Ureter (tissue), 1 donor: Measurements from ENCODE around the gene SIK2. TPM values are rescaled to one million over a fixed set of nuclear protein-coding genes. Genes with fewer than 3 reads are reported as not detected.
"Not testable (repeated sequence)": the region's sequence is repeated elsewhere in the genome, so short reads cannot be mapped to it uniquely, and the experiment has no call there.

Experiments used
- DNase-seq: peaks from one replicate; pipeline ENCODE4 v3.0.0-alpha.2; 2020; ENCODE audit warnings: low spot score
- total RNA-seq: library from RNA; stranded (reverse); gene quantifications from one replicate; pipeline ENCODE4 v1.2.4, GENCODE V29; 2023
- donor health status: DM: yes; HTN: yes; CAD: no.

The SIK2 gene
- total RNA-seq, 1 donor from 2014 or later: 20.7 TPM

- no peak for DNase-seq
Observed at GRCh38 chr11:111759778-111760407, 157.6 kb downstream of the SIK2 start.

- no peak for DNase-seq
Observed at GRCh38 chr11:111761036-111761435, 158.8 kb downstream of the SIK2 start.

- DNase-seq: no peak
Observed at GRCh38 chr11:111762526-111762925, 160.3 kb downstream of the SIK2 start.

- no peak for DNase-seq
Observed at GRCh38 chr11:111762981-111763643, 160.9 kb downstream of the SIK2 start.

GRCh38 chr11:111764621-111765020 is 162.4 kb downstream of the SIK2 start:
- DNase-seq: no peak

GRCh38 chr11:111765320-111765983 is 163.2 kb downstream of the SIK2 start:
- peak; percentile 43 for DNase-seq

GRCh38 chr11:111765984-111766833 is 164.0 kb downstream of the SIK2 start, which contains the start of gene PPP2R1B:
PPP2R1B (minus strand) TSS chr11:111766389; CDS start chr11:111766361, 28 bp downstream.
- peak; percentile 72 for DNase-seq

- no peak for DNase-seq
Observed at GRCh38 chr11:111766834-111767142, 164.5 kb downstream of the SIK2 start.

- no peak for DNase-seq
Observed at GRCh38 chr11:111770581-111771134, 168.4 kb downstream of the SIK2 start.

- DNase-seq: not testable (repeated sequence)
Observed at GRCh38 chr11:111771205-111771604, 169.0 kb downstream of the SIK2 start.

- no peak for DNase-seq
Observed at GRCh38 chr11:111772535-111772934, 170.3 kb downstream of the SIK2 start.

GRCh38 chr11:111774955-111775710 is 172.9 kb downstream of the SIK2 start:
- no peak for DNase-seq

- no peak for DNase-seq
Observed at GRCh38 chr11:111776398-111777093, 174.3 kb downstream of the SIK2 start.

GRCh38 chr11:111777094-111778046 is 175.1 kb downstream of the SIK2 start:
- DNase-seq: peak; percentile 48

GRCh38 chr11:111778047-111778558 is 175.9 kb downstream of the SIK2 start:
- no peak for DNase-seq

- no peak for DNase-seq
Observed at GRCh38 chr11:111779118-111779517, 176.9 kb downstream of the SIK2 start.
